Vagina (tissue), 2 donors: ENCODE results near the gene TRNAU1AP.

Experiments
- CTCF ChIP-seq, 3 experiments: fragments of 450-650 bp in 2 of 3; fragments of 200-600 bp in 1 of 3; sonication (generic) in 1 of 3; IDR thresholded peaks; one replicate each; pipeline ENCODE4 v1.5.1; 2017 to 2019; ENCODE audit warnings: antibody characterized with exemption in 3 of 3, mild to moderate bottlenecking in 2 of 3, moderate library complexity in 2 of 3
- POLR2A ChIP-seq, 2 donors: fragments of 450-650 bp; IDR thresholded peaks; one replicate each; pipeline ENCODE4 v1.6.1; 2017; ENCODE audit warnings: antibody characterized with exemption in 2 of 2, mild to moderate bottlenecking in 2 of 2, moderate library complexity in 2 of 2

- TF ChIP-seq CTCF (IDR thresholded peaks at IDR 0.05): no peak
- TF ChIP-seq POLR2A (IDR thresholded peaks at IDR 0.05): no peak
These were observed 4.6 kb upstream of the TRNAU1AP start for GRCh38 chr1:28548318-28548717.
